GM18508 (cell line): ENCODE data around the gene LCE7A.

Experiments
- ATAC-seq: cut with Tn5 transposase; IDR thresholded peaks from one replicate; pipeline ENCODE4 v1.9.1; 2021; ENCODE audit warnings: moderate number of reproducible peaks; ENCODE audit not compliant: insufficient read depth, unreplicated experiment

LCE7A gene

GRCh38 chr1:152879559-152880198, 19.9 kb downstream of the LCE7A start:
- no peak for ATAC-seq

- no peak for ATAC-seq
These were observed 20.5 kb downstream of the LCE7A start for GRCh38 chr1:152880316-152880715.

DNA sequence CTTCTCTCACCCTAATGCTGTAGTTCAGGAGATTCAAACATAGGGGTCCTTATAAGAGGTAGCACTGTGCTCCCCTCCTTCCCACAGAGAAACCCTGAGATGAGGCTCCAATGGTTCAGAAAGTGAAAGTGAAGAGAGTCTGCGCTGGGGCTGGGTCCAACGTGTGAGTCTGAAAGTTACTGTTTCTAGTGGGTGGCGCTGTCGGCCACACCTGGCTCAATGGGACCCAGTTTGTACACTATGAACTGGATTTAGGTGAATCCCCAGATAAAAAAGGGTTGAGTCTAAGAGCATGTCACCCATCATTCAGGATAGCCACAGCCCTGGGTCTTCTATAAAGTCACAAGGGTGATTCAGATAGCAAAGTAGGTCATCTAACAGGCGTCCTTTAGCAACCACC, 21.1 kb downstream of the LCE7A start:
- no peak for ATAC-seq

- ATAC-seq: no peak
These were observed 24.3 kb downstream of the LCE7A start for GRCh38 chr1:152884085-152884484.

GRCh38 chr1:152884506-152884905, 24.7 kb downstream of the LCE7A start:
- no peak for ATAC-seq

- ATAC-seq: no peak
These were observed 25.3 kb downstream of the LCE7A start for GRCh38 chr1:152884966-152885624.

DNA sequence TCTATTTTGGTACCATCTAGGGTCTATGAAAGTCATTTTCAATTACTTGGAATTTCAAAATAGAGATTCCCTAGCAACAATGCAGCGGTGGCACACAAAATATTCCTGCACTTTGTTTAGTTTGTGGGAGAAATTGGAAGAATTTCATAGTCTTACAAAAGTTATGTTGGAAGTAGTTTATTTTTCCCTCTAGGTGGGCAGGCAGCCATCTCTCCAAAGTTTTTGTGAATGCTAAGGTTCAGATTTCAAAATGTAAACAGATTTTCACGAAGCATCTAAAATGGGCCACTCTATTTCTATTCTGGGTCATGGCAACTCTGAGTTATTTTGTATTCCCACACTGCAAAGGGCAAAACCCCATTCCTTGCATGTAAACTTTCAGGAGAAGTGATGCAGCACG, 26.3 kb downstream of the LCE7A start:
- no peak for ATAC-seq

- no peak for ATAC-seq
These were observed 27.1 kb downstream of the LCE7A start for GRCh38 chr1:152886758-152887409.

DNA sequence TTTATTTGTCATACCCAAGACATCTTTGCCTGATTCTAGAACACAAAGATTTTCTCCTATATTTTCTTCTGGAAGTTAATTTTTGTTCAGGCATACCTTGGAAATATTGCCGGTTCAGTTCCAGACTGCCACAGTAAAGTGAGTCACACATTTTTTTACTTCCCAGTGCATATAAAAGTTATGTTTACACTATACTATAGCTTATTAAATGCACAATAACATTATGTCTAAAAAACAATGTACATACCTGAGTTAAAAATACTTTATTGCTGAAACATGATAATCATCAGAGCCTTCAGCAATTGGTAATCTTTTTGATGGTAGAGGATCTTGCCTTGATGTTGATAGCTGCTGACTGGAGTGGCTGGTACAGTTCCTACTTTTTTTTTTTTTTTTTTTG, 28.3 kb downstream of the LCE7A start:
- ATAC-seq: no peak

- no peak for ATAC-seq
These were observed 39.2 kb downstream of the LCE7A start for GRCh38 chr1:152899027-152899426.

DNA sequence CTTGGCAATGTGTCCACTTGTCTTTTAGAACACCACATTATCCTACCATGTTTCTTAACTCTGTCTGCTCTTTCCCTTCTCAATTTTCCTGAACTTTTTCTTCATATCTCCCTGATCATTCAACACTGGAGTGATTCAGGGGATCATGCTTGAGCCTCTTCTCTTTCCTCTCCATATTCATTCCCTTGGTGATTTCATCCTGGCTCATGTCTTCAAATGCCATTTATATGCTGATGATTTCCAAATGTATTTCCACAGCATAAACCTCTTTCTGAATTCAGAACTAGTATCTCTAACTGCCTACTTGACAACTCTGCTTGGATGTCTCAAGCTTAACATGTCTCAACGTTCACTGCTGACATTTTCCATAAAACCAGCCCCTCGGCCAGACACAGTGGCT, 40.1 kb downstream of the LCE7A start:
- no peak for ATAC-seq

- no peak for ATAC-seq
These were observed 41.8 kb downstream of the LCE7A start for GRCh38 chr1:152901631-152902030.

DNA sequence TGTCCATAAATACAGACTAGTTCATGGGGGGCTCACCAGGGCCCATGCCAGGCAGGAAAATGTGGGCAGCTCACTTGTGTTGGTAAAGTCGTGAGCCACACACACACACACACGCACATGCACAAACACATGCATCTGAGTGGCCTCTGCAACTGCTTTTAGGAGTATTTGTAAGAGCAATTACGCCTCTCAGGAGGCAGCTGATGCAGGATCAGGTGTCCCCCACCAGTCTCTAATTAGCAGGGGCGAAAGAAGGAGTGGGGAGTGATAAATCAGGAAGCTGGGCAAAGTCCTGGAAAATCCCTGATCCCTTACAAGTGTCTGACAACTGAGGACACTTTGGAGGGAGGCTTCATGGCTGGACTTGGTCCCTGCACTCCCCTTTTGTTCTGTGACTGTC, 42.8 kb downstream of the LCE7A start:
- ATAC-seq: no peak

GRCh38 chr1:152904688-152905440, 45.1 kb downstream of the LCE7A start:
- ATAC-seq: no peak

DNA sequence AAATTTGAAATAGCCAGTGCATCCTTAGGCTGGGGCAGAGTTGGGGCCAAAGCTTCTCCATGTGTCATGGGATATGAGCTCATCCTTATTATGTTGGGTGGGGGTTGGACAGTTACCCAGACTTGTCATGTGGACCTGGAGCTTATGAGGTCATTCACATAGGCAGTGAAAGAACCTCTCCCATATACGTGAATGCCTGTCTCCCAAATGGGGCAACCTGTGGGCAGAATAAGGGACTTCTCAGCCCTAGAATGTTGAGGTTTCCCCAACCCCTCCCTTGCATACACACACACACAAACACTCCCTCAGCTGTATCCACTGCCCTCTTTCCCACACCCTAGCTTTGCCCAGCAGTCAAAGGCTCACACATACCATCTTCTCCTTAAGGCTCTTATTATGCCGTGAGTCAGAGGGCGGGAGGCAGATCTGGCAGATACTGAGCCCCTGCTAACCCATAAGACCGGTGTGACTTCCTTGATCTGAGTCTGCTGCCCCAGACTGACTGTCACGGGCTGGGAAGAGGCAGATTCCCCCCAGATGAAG, 46.3 kb downstream of the LCE7A start:
- no peak for ATAC-seq

- no peak for ATAC-seq
These were observed 48.1 kb downstream of the LCE7A start, which contains the start of gene IVL for GRCh38 chr1:152907686-152908601. IVL (plus strand) TSS chr1:152908546; CDS start chr1:152909798, 1,252 bp downstream.

- ATAC-seq: no peak
These were observed 49.4 kb downstream of the LCE7A start for GRCh38 chr1:152909206-152909605.
